GM19438 (cell line): ENCODE measurements around the gene ABCC9.
"Not testable (repeated sequence)": the region's sequence is repeated elsewhere in the genome, so short reads cannot be mapped to it uniquely, and the experiment has no call there.

Experiments used
- ATAC-seq: cut with Tn5 transposase; IDR thresholded peaks from one replicate; pipeline ENCODE4 v1.9.1; 2021; ENCODE audit warnings: low read depth; ENCODE audit not compliant: unreplicated experiment

The ABCC9 gene

GRCh38 chr12:21938879-21939278 is 2.3 kb downstream of the ABCC9 start:
- no peak for ATAC-seq

GRCh38 chr12:21934173-21934572 is 7.1 kb downstream of the ABCC9 start:
- ATAC-seq = no peak

GRCh38 chr12:21933656-21934055 is 7.6 kb downstream of the ABCC9 start:
- no peak for ATAC-seq

- not testable (repeated sequence) for ATAC-seq
Observed at GRCh38 chr12:21929972-21930371, 11.3 kb downstream of the ABCC9 start.

GRCh38 chr12:21925296-21925913 is 15.8 kb downstream of the ABCC9 start:
- no peak for ATAC-seq

GRCh38 chr12:21921436-21921835 is 19.8 kb downstream of the ABCC9 start:
- no peak for ATAC-seq

GRCh38 chr12:21918456-21918855 is 22.8 kb downstream of the ABCC9 start:
- no peak for ATAC-seq

- ATAC-seq = no peak
Observed at GRCh38 chr12:21913823-21914222, 27.4 kb downstream of the ABCC9 start.

- no peak for ATAC-seq
Observed at GRCh38 chr12:21912318-21912717, 28.9 kb downstream of the ABCC9 start.

GRCh38 chr12:21911832-21912231 is 29.4 kb downstream of the ABCC9 start:
- ATAC-seq = no peak

GRCh38 chr12:21910657-21911056 is 30.6 kb downstream of the ABCC9 start:
- no peak for ATAC-seq

GRCh38 chr12:21907948-21908837 is 33.0 kb downstream of the ABCC9 start:
- ATAC-seq = no peak

GRCh38 chr12:21906919-21907493 is 34.2 kb downstream of the ABCC9 start:
- ATAC-seq = peak; percentile 92

GRCh38 chr12:21899532-21899931 is 41.7 kb downstream of the ABCC9 start:
- not testable (repeated sequence) for ATAC-seq

GRCh38 chr12:21895651-21896050 is 45.6 kb downstream of the ABCC9 start:
- ATAC-seq = no peak

- ATAC-seq = no peak
Observed at GRCh38 chr12:21894792-21895595, 46.2 kb downstream of the ABCC9 start.

- ATAC-seq = no peak
Observed at GRCh38 chr12:21893924-21894323, 47.3 kb downstream of the ABCC9 start.

GRCh38 chr12:21892341-21892740 is 48.9 kb downstream of the ABCC9 start:
- ATAC-seq = no peak

GRCh38 chr12:21891751-21892217 is 49.4 kb downstream of the ABCC9 start:
- ATAC-seq = no peak

- no peak for ATAC-seq
Observed at GRCh38 chr12:21888276-21888863, 52.9 kb downstream of the ABCC9 start.
